Cardiac fibroblast (primary cell): ENCODE measurements around the gene IFI30.
A peak's percentile ranks its signal among the peaks of the same experiment; 100 is the strongest.

Experiments used
- DNase-seq, 2 donors: peaks; one replicate each; pipeline versions ENCODE4 v3.0.0 to v3.0.0-alpha.2; 2010; ENCODE audit warnings: low read depth in 2 of 2
- H3K4me3 ChIP-seq, 2 donors: replicated peaks in 1 of 2; 1 replicate in 1 of 2; 2 replicates in 1 of 2; pipeline ENCODE4 v1.5.1; 2011; ENCODE audit warnings: low read depth in 2 of 2, low read length in 2 of 2, mild to moderate bottlenecking in 2 of 2, moderate library complexity in 1 of 2
- TF ChIP-seq, protein P1 (sequence below): IDR thresholded peaks from one replicate; pipeline ENCODE4 v1.5.1; 2011; ENCODE audit warnings: low read depth, mild to moderate bottlenecking, low read length, inconsistent platforms

IFI30 gene

DNA sequence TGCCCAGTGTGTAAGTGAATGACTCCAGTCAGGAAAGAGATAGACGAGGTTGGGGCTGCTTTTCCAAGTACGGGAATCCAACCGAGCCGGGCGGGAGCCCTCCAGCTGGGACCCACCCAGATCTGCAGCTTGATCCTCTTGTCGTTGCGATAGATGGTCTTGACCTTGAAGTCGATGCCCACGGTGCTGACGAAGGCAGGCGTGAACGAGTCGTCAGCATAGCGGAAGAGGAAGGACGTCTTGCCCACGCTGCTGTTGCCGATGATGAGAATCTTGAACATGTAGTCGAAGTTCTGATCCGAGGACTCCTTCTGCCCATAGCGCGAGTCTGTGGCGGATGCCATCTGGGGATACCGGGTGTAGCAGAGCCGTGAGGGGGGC, 28.8 kb downstream of the IFI30 start:
- TF ChIP-seq, protein P1, sequence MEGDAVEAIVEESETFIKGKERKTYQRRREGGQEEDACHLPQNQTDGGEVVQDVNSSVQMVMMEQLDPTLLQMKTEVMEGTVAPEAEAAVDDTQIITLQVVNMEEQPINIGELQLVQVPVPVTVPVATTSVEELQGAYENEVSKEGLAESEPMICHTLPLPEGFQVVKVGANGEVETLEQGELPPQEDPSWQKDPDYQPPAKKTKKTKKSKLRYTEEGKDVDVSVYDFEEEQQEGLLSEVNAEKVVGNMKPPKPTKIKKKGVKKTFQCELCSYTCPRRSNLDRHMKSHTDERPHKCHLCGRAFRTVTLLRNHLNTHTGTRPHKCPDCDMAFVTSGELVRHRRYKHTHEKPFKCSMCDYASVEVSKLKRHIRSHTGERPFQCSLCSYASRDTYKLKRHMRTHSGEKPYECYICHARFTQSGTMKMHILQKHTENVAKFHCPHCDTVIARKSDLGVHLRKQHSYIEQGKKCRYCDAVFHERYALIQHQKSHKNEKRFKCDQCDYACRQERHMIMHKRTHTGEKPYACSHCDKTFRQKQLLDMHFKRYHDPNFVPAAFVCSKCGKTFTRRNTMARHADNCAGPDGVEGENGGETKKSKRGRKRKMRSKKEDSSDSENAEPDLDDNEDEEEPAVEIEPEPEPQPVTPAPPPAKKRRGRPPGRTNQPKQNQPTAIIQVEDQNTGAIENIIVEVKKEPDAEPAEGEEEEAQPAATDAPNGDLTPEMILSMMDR, result no peak
- no peak overlapping the region for H3K4me3 ChIP-seq
- no peak for DNase-seq

DNA sequence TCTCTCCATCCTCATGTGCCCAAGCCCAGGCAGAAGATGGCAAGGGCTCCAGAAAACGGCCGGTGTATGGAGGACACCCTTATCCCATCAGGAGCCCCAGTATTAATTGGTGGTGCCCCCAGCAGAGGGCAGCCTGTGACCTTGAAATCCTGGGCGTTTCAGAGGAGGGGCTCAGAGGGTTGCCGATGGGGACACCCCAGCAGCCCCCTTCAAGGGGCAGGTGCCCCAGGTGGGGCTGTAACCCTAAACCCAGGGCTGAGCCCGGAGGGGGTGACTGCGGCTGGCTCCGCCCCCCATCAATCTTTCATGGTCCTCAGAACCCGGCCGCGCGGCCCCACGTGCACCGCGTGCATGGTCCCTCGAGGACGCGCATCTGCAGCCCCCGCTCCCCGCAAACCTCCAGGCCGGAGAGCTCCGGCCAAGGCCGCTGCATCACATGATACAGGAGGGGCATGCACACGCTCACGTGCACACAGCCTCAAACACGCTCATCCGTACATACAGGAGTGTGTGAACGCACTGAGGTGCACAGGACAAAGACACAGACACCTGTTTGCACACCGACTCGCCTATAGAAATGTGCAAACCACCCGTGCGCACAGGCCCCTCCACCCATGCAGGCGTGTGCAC, 29.3 kb downstream of the IFI30 start:
- H3K4me3 ChIP-seq, result peak overlapping the region; percentile 85 to 87
- DNase-seq, result peak; percentile 25 to 27
- TF ChIP-seq, protein P1, result no peak

DNA sequence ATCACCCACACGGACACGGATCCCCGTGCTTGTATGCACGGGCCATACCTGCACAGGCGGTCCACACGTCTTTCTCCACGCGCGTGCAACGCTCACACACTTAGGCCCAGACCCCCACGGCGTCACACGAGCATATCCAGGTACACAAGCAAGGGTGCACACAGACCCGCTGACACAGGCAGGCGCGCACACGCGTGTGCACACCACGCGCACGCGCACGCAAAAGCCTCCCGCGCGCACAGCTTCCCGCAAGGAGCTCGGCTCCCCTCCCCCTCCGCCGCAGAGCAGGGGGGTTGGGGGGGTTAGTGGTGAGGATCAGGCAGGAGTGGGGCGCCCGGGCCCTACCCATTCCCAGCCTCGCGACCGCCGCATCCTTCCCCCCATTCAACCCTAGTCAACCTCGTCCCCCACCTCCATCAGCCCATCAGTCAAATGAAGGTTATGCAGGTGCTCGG, 29.8 kb downstream of the IFI30 start:
- peak overlapping the region; percentile 85 to 87 for H3K4me3 ChIP-seq
- peak in 1 of 2 donors; percentile 20 for DNase-seq
- TF ChIP-seq, protein P1, result no peak

DNA sequence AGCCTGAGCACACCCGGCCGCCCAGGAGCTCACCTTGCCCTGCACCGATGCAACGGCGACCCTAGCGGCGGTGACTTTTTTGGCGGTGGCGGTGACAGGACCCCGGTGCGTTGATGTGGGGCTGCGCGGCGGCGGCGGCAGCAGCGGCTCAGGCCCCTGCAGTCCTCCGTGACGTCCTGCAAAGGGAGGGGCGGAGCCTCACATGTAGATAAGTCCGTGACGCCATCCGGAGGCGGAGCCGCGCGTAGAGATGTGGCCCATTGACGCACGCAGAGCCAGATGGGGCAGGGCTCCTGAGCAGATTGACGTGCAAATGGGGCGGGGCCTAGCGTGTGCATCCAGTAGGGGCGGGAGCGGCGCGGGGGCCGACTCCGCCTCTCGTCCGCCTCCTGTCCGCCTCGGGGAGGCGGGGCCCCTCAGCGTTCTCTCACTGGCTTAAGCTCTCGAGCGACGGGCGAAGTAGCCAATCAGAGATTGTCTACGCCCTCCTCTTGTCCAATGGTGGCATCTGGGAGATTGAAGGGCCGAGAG, 30.3 kb downstream of the IFI30 start, which contains the start of gene RAB3A:
Gene RAB3A, minus strand, starts transcription at position 180 of the 531 bp plus-strand sequence. CDS start 1,302 bp downstream, outside the sequence.
- peak within 1 kb of the TSS; percentile 85 to 87 for H3K4me3 ChIP-seq
- TF ChIP-seq, protein P1, result no peak
- DNase-seq, result peak; percentile 100

DNA sequence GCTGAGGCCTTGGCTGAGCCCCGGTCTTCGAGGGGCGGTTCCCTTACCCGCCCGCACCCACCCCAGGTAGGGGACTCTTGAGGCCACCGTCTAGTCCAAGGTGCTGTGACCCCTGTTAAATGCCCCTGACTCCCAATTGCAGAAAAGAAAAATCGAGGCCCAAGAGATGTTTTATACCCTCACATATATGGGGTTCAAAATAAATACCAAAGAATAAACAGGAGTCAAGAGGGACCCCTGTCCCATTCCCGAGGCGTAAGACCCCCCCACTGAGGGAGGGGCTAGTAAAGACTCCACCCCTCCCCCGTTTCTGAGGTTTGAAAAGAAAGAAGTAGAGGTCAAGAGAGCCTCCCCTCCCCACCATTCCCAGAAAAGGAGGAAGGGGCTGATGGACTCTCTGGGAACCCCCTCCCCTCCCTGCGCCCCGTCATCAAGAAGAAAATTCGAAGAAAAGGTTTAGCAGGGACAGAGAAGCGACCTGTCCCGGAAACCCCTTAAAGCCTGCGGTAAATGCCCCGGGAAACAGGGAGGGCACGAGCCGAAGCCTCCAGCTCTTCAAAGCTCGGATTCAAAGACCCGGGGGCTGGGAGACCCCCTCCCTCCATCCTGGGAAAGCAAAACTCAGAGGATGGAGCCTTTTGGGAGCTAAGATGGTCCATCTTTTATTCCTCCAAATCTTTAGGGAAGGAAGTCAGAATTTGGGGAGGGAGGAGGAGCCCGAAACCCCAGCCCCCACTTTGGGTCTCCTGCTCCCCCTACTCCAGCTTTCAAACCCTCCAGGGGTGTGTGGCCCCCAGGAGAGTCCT, 31.0 kb downstream of the IFI30 start:
- TF ChIP-seq, protein P1, result no peak
- DNase-seq, result no peak
- H3K4me3 ChIP-seq, result peak overlapping the region; percentile 68 to 73

DNA sequence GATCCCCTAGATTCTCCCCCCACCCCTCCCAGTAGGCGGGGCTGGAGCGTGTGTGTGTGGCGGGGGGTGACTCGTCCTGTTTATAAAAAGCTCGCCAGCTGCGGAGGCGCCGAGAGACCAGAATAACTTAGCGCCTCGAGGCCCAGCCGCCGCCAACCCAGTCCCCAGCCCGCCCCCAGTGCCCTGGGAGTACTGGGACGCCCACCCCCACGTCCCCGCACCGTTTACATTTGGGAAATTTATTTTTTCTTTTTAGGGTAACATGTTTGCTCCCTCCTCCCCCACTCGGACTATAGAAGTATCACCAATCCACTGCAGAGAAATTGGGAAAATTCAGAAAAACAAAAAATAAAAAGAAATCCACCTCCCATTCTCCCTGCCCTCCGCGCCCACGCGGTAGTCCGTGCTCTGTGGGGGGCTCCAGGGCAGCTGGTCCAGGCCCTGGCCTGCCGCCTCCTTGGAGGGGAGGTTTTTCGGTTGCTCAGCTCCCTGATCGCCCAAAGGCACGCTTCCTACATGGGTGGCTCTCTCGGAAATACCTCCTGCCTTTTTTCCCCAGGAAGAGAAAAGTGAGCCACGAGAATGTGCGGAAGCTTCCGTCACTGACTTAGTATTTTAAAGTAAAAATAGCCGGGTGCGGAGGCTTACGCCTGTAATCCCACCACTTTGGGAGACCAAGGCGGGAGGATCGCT, 31.7 kb downstream of the IFI30 start:
- peak; percentile 76 to 83 for DNase-seq
- peak overlapping the region; percentile 68 to 73 for H3K4me3 ChIP-seq
- TF ChIP-seq, protein P1, result no peak
